Stimulated activated CD8-positive, alpha-beta memory T cell treated with anti-CD3 and anti-CD28 coated beads, Interleukin-4, amount 100 ng/mL, for 24 hours (primary cell): ENCODE measurements around the gene TACC2.

Experiments used
- DNase-seq: peaks from one replicate; pipeline ENCODE4 v3.0.0-alpha.2; 2020; ENCODE audit warnings: low read depth

Gene TACC2

DNA sequence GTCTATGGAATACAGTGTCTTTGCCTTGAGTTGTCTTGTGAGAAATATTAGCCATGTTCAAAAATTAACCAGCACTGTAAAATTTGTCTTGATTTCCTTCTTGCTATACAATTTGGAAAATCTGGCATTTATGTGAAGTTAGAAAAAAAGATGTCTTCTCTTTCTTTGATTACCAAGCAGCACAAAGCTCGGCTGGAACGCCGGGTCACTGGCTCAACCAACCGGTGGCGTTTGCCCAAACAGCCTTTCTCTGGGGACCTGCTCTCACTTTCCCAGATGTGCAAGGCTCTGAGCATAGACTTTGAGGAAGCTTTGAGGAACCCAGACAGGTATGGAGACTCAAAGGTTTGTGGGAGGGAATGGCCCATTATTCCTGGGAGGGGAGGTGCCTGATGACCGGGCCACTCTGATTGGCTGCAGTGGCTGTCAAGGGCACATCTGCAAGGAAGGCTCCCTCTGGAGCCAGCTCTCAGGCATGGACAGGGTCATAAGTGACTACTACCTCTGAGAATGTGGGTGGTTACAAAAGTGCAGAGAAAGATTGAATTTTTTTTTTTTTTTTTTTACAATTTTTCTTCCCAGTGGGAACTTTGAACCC, 287.7 kb downstream of the TACC2 start:
- no peak for DNase-seq

DNA sequence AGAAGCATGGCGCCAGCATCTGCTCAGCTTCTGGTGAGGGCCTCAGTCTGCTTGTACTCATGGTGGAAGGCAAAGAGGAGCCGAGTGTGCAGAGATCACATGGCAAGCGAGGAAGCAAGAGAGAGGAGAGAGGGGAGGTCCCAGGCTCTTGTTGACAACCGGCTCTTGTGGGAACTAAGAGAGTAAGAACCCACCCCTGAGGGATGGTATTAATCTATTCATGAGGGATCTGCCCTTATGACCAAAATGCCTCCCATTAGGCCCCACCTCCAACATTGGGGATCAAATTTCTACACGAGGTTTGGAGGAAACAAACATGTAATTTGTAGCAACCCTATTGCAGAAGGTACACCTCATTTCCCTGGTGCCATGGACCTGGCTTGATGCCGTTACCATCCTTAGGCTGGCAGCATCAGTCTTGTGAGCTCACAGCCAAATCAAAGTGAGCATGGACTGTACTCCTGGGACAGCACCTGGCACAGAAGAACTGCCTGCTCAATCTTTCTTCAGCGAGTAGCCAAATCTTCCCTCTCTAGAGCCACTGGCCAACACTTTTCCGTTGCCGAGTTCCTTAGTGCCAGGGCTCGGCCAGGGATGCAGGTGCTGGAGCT, 288.7 kb downstream of the TACC2 start:
- no peak for DNase-seq

DNA sequence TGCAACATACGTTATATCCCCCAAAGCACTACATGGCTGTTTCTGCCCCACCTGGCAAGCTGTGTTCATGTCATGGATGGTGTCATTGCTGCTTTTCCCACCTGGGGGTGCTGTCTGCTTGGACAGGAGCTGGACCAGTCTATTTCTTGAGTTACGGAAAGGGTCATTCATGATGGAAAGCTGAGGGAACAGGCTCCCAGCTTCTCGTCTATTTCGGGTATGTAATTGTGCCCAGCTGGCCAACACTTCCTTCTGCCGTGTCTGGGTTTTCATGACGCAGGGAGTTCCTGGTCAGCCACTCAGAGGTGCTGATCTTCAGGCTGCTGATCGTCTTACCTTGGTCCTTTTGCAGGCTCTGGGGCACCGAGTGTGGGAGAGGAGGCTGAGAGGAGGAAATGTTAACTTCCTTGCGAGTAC, 290.8 kb downstream of the TACC2 start:
- no peak for DNase-seq

DNA sequence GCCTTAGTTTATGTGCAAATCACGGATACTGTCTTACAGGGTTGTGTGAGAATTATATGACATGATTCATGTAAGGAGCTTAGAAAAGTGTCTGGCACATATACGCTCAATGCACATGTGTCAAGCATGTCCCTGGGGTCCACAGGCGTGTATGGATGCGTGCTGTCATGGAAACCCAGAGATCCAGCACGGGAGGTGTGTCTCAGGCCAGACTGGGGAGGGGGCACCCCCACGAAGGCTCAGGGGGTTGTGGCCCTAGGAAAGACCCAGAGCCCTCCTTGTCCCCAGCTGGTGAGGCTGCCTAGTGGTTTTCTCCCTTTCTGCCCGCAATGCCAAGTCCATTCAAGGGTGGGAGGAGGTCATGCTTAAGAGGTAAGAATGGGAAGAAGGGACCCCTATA, 291.2 kb downstream of the TACC2 start:
- no peak for DNase-seq

GRCh38 chr10:122281018-122281626, 292.2 kb downstream of the TACC2 start:
- DNase-seq = no peak

GRCh38 chr10:122281751-122282150, 292.8 kb downstream of the TACC2 start:
- no peak for DNase-seq

DNA sequence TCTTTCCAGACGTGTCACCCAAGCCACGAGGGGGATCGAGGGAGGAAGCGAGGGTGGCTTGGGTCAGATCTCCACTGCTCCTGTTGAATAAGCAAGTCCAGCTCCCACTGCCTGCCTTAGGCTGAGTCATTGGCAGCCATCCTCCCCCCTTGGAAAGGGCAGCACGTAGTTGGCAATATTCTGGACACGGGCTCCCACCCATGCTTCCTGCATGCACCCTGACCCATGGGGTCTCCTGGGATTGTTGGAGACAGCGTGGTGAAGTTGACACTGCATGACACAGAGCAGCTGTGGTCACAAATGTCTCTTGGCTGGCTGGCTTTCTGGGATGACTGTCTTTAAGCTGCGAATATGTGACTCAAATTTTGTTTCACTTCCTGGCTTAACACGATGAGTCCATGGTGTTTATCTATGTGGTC, 293.3 kb downstream of the TACC2 start:
- no peak for DNase-seq

DNA sequence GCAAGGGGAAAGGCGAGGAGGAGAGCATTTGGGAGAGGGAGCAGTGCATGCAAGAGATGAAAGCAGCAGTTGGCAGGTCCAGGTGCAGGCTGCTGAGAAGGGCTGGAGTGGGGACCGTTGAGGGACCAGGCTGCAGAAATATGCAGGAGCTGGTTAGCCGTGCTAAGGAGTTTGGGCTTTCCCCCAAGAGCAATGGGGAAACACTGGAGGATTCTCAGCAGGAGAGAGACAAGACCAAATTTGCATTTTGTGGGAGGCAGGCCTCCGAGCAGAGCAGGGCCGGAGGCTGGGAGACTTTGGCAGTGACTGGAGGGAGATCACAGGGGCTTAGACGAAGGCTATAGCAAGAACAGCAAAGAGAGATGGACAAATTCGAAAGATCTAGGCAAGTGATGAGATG, 293.9 kb downstream of the TACC2 start:
- DNase-seq = no peak

GRCh38 chr10:122285506-122286444, 296.8 kb downstream of the TACC2 start:
- DNase-seq = no peak

DNA sequence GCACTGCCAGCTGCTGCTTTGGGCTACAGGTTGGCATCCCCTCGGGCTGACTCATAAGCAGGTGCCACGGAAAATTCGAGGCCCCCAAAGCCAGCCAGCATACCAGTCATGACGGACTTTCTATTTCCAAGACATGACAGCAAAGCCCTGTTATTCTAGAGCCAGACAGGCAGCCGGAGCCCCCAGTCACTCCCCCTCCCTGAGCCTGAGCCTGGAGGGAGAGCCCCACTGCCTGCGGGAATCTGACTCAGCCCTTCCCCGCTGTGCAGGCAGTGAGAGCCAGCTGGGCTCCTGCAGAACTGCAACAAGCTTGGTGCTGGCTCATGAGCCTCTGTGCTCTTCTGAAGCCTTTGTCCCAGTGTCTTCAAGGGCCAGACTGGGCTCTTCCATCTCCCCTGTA, 297.9 kb downstream of the TACC2 start:
- no peak for DNase-seq

GRCh38 chr10:122287570-122287969, 298.6 kb downstream of the TACC2 start:
- DNase-seq = no peak

DNA sequence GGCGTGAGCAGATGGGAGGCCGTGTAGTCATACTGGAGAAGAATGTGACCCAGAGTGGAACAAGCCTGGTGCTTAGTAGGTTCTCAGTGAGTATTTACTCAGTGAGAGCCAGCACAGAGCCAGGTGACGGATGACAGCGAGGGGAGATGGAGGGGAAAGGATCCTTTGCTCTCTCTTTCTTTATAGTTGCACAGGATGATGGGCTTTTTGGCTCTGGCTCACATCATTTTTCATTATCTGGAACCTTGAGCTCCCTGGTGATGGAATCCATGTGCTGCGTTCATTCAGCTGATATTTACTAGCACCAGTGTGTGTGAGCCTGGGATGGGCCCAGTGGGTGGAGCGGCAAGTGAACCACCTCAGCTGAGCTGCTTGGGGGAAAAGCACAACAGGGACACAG, 299.3 kb downstream of the TACC2 start:
- no peak for DNase-seq

DNA sequence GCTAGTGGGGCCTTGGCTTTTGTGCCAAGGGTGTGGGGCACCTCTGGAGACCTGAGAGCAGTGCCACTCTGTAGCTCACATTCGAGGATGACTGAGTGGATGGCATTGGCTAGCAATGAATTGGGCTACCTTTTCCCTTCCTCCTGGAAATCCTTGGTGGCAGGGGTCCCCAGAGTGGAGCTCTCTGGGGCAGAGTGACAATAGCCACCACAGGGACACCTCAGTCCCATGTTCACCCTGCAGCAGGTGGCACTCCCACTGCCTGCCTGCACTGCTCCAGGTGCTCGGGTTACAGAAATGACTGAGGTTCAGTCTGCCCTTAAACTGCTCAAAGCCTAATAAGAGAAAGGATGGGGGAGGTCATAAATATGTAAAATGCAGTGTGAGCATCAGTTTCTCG, 300.0 kb downstream of the TACC2 start:
- DNase-seq = no peak

GRCh38 chr10:122290334-122290733, 301.4 kb downstream of the TACC2 start:
- DNase-seq = no peak

DNA sequence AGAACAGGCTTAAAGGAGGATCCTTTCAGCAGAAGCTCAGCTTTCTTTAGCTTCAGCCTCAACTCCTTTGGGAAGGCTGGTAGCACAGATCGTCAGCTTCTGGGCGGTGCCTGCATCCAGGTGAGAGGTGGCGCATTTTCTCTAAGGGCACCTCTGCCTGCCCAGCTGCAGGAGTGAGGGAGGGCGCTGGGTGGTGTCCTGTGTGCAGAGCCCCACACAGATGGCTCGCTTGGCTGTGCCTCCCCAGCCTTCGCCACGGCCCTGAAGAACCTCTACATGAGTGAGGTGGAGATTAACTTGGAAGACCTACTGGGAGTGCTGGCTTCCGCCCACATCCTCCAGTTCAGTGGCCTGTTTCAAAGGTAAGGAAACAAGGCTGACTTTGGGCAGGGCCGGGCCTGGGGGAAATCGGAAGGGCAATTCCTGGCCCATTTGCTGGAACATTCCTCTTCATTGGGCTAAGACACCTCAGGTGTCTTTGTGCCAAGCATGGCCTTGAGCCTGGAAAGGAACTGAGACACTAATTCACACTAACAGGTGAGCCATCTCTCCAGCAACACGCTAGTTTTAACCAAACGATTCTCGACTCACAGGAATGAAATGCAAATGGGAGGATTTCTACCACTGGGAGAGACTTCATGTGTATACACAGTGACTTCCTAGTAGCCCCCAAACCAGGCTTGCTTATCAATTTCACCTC, 302.0 kb downstream of the TACC2 start:
- no peak for DNase-seq

DNA sequence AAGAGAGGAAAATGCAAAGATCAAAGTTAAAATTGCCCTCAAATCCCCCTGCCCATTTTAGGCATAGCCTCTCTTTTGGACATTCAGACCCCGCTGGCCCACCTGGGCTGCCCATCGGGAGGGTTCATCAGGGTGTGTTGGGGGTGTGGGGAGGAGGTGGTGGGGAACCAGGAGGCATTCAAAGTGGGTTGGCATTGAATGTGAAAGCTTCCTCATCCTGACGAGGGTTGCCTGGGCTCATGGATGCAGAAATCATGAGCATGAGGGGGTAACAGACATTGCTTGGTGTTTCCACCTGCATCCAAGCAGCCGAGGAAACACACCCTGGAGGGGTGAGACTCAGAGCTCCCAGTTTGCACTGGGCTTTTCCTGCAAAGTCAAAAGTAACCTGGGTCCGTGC, 302.8 kb downstream of the TACC2 start:
- no peak for DNase-seq

DNA sequence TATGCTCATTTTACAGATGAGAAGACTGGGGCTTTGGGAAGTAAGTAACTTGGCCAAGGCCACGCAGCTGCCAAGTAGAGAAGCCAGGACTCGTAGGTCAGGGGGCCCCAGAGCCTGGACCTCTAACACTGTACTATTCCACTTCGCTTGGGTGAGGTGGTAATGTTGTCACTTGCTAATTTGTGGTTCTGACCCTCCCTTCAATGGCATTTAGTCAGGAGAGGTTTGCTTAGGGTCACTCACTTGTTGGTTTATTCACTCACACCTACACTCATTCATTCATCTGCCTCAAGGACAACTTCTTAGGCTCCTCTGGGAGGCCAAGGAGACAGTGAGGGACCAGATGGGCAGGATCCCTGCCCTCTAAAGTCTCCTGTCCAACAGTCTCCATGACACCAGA, 303.4 kb downstream of the TACC2 start:
- no peak for DNase-seq

DNA sequence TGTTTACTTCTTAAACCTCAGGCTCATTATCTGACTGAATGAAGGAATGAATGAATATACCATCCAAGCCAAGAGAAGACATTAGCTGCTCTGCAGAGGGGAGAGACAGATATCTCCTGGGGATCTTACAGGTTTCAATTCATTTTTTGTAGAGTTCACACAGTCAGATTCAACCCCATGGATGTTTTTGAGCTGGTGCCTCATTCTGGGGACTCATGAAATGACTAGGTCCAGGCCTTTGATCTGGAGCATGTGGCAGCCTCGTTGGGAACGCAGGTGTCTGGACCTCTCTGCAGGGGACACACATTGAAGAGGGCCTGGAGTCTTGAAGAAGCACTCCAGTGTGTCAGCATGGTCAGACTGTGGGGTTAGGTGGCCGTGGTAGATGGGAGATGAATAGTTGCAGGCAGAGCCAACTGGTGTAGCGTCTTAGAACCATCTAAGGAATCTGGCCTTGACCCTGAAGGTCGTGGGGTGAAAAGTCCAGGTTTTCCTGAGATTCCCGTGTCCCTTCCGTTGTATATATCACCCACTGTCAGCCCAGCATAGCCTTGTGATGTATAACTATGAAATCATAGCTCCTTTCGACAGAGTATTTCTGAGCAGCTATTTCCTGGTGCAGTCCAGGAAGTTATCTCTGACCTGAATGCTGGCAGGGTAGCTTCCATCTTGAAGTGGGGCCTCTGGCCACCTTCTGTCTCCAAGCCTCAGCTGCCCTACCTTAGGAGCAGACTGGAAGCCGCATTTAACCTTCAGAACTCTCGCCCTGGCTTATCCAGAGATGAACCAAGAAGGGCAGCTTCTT, 304.4 kb downstream of the TACC2 start:
- DNase-seq = no peak

DNA sequence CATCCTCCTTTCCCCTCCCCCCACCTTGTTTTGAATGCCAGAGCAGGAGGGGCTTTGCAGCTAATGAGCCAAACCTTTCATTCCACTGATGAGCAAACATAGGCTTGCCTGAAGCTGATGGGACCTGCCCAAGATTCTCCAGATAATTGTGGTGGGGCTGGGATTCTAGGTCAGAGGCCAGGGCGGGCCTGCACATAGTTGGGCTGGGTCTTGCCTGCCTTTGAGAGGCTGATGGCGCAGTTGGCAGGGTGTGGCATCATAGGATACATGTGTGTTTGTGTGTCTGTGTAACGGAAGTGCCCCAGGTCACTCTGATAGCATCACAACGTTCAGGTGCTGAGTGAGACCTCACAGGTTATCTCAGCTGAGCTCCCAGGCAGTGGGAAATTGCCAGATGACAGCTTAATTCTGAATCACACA, 305.0 kb downstream of the TACC2 start:
- no peak for DNase-seq

DNA sequence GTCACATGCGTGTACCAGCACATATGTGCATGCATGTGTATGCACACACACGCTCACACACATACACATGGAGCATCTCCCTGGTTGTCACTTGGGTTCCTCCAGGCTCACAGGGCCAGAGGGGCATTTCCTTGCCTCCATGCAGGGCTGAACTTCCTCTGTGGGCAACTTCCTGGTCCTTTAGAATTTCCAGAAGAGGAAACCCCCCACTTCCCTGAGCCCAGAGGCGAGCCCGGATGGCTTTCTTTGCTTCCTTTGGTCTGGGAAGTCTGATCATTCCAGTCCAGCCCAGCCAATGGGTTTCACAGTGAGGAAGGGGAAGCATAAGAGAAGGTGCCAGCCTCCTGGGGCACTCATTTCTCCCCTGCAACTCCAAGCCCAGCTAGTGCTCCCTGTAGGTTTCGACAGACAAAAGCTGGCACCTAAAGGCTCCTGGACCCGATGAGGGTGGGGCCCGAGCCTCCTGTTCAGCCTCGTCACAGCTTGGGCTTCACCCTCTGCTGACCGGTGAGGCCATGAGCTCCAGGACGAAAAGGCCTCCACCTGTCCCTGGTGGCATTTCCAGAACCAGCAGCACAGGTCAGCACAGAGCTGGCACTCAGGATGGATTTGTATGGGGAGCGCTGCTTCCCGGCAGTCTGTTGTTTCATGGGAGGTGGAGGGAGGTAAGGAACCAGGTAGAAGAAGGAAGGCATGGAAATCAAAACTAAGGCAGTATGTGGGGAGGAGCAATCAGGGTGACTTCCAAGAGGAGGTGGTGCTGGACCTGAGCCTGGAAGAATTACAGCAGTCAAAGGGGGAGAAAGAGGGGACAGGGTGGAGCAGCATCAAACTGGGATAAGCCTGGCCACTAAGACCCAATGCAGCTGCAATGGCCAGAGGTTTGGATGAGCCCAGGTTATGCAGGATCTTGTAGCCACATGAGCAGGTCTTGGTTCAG, 305.8 kb downstream of the TACC2 start:
- no peak for DNase-seq
